ENCODE results near the gene NFKB1.
A peak's percentile ranks its signal among the peaks of the same experiment; 100 is the strongest.

The NFKB1 gene

GRCh38 chr4:102598762-102599374 is 97.7 kb downstream of the NFKB1 start:
- no peak for DNase-seq
- TF ChIP-seq GATA1 (IDR thresholded peaks at IDR 0.05; ENCODE audit: low read depth, low read length), result no peak
- no peak for TF ChIP-seq POLR2A (IDR thresholded peaks at IDR 0.05; ENCODE audit: low read length)

GRCh38 chr4:102599455-102599854 is 98.3 kb downstream of the NFKB1 start:
- TF ChIP-seq GATA1 (IDR thresholded peaks at IDR 0.05; ENCODE audit: low read depth, low read length) (no peak), POLR2A (IDR thresholded peaks at IDR 0.05; ENCODE audit: low read length) (no peak)
- no peak for DNase-seq

- DNase-seq, result no peak
- TF ChIP-seq GATA1 (IDR thresholded peaks at IDR 0.05; ENCODE audit: low read depth, low read length) (no peak), POLR2A (IDR thresholded peaks at IDR 0.05; ENCODE audit: low read length) (no peak)
Measured at GRCh38 chr4:102599886-102600285, 98.7 kb downstream of the NFKB1 start.

GRCh38 chr4:102600689-102601088 is 99.5 kb downstream of the NFKB1 start:
- DNase-seq, result no peak

GRCh38 chr4:102601586-102602227 is 100.5 kb downstream of the NFKB1 start:
- TF ChIP-seq POLR2A (IDR thresholded peaks at IDR 0.05; ENCODE audit: low read length) (no peak), GATA1 (IDR thresholded peaks at IDR 0.05; ENCODE audit: low read depth, low read length) (no peak)
- DNase-seq, result no peak

More at GRCh38 chr4:102600689-102601088, 99.5 kb downstream of the NFKB1 start:
- TF ChIP-seq GATA1 (IDR thresholded peaks at IDR 0.05; ENCODE audit: low read depth, low read length) (no peak), POLR2A (IDR thresholded peaks at IDR 0.05; ENCODE audit: low read length) (no peak)

GRCh38 chr4:102604222-102604940 is 103.2 kb downstream of the NFKB1 start:
- DNase-seq, result peak in 1 of 2 experiments; percentile 6
- TF ChIP-seq POLR2A (IDR thresholded peaks at IDR 0.05; ENCODE audit: low read length), result no peak
- TF ChIP-seq GATA1 (IDR thresholded peaks at IDR 0.05; ENCODE audit: low read depth, low read length), result no peak

- DNase-seq, result no peak
- no peak for TF ChIP-seq GATA1 (IDR thresholded peaks at IDR 0.05; ENCODE audit: low read depth, low read length)
- no peak for TF ChIP-seq POLR2A (IDR thresholded peaks at IDR 0.05; ENCODE audit: low read length)
Measured at GRCh38 chr4:102606261-102606660, 105.1 kb downstream of the NFKB1 start.

- no peak for DNase-seq
- TF ChIP-seq POLR2A (IDR thresholded peaks at IDR 0.05; ENCODE audit: low read length) (no peak), GATA1 (IDR thresholded peaks at IDR 0.05; ENCODE audit: low read depth, low read length) (no peak)
Measured at GRCh38 chr4:102606846-102607450, 105.8 kb downstream of the NFKB1 start.

GRCh38 chr4:102608190-102608589 is 107.0 kb downstream of the NFKB1 start:
- TF ChIP-seq POLR2A (IDR thresholded peaks at IDR 0.05; ENCODE audit: low read length) (no peak), GATA1 (IDR thresholded peaks at IDR 0.05; ENCODE audit: low read depth, low read length) (no peak)
- DNase-seq, result no peak

- no peak for TF ChIP-seq GATA1 (IDR thresholded peaks at IDR 0.05; ENCODE audit: low read depth, low read length)
- no peak for TF ChIP-seq POLR2A (IDR thresholded peaks at IDR 0.05; ENCODE audit: low read length)
- DNase-seq, result peak; percentile 3 to 12
Measured at GRCh38 chr4:102610007-102610406, 108.8 kb downstream of the NFKB1 start.

GRCh38 chr4:102610476-102610875 is 109.3 kb downstream of the NFKB1 start:
- DNase-seq, result no peak
- no peak for TF ChIP-seq GATA1 (IDR thresholded peaks at IDR 0.05; ENCODE audit: low read depth, low read length)
- TF ChIP-seq POLR2A (IDR thresholded peaks at IDR 0.05; ENCODE audit: low read length), result no peak

- DNase-seq, result no peak
- TF ChIP-seq POLR2A (IDR thresholded peaks at IDR 0.05; ENCODE audit: low read length) (no peak), GATA1 (IDR thresholded peaks at IDR 0.05; ENCODE audit: low read depth, low read length) (no peak)
Measured at GRCh38 chr4:102612210-102612609, 111.1 kb downstream of the NFKB1 start.

GRCh38 chr4:102612824-102613366 is 111.7 kb downstream of the NFKB1 start:
- TF ChIP-seq POLR2A (IDR thresholded peaks at IDR 0.05; ENCODE audit: low read length) (no peak), GATA1 (IDR thresholded peaks at IDR 0.05; ENCODE audit: low read depth, low read length) (no peak)
- no peak for DNase-seq

- no peak for TF ChIP-seq POLR2A (IDR thresholded peaks at IDR 0.05; ENCODE audit: low read length)
- TF ChIP-seq GATA1 (IDR thresholded peaks at IDR 0.05; ENCODE audit: low read depth, low read length), result no peak
- no peak for DNase-seq
Measured at GRCh38 chr4:102614801-102615200, 113.6 kb downstream of the NFKB1 start.

Data from erythroblast (primary cell).